HEK293T (cell line): ENCODE data around the gene GSPT1.

Experiments used
- ARNT ChIP-seq: fragments of 450-650 bp; IDR thresholded peaks from 2 replicates; pipeline ENCODE4 v1.6.1; 2017; ENCODE audit warnings: mild to moderate bottlenecking
- BHLHE40 ChIP-seq: fragments of 450-650 bp; IDR thresholded peaks from 2 replicates; pipeline ENCODE4 v1.6.1; 2016; ENCODE audit warnings: mild to moderate bottlenecking, moderate library complexity, borderline replicate concordance
- ELF4 ChIP-seq: fragments of 450-650 bp; IDR thresholded peaks from 2 replicates; pipeline ENCODE4 v1.6.1; 2017; ENCODE audit warnings: antibody characterized with exemption
- FOXA1 ChIP-seq: fragments of 450-650 bp; IDR thresholded peaks from 2 replicates; pipeline ENCODE4 v1.6.1; 2016; ENCODE audit warnings: mild to moderate bottlenecking
- FOXM1 ChIP-seq: fragments of 450-650 bp; IDR thresholded peaks from 2 replicates; pipeline ENCODE4 v1.6.1; 2017; ENCODE audit warnings: mild to moderate bottlenecking, borderline replicate concordance
- HDGF ChIP-seq: fragments of 450-650 bp; IDR thresholded peaks from 2 replicates; pipeline ENCODE4 v1.6.1; 2017; ENCODE audit warnings: antibody characterized with exemption, borderline replicate concordance
- L3MBTL2 ChIP-seq: fragments of 450-650 bp; conservative IDR thresholded peaks from 2 replicates; pipeline ENCODE4 v1.6.1; 2016; ENCODE audit warnings: mild to moderate bottlenecking
- PKNOX1 ChIP-seq: fragments of 450-650 bp; IDR thresholded peaks from 2 replicates; pipeline ENCODE4 v1.6.1; 2016
- SP1 ChIP-seq: fragments of 450-650 bp; IDR thresholded peaks from 2 replicates; pipeline ENCODE4 v1.6.1; 2017
- SUZ12 ChIP-seq: fragments of 450-650 bp; IDR thresholded peaks from 2 replicates; pipeline ENCODE4 v1.6.1; 2016; ENCODE audit warnings: mild to moderate bottlenecking
- TARDBP ChIP-seq: fragments of 450-650 bp; IDR thresholded peaks from 2 replicates; pipeline ENCODE4 v1.6.1; 2016

DNA sequence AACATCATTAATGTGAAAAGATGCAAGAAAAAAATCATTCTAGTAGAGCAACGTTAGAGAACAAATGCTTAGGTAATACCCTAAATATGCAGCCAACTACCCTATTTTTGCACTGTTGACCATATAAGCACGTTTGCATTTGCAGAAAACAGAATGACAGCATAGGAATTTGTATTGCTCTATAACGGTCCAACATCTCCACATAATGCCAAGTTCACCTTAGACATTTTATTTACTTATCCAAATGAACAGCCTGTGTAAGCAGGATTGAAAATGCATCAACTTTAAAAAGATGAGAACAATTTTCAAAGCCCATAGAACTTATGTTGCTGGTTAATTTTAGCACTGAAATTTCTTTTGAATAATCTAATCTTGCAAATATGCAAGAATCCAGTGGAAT is 45.4 kb downstream of the GSPT1 start:
- TF ChIP-seq SP1 (no peak), PKNOX1 (no peak), SUZ12 (no peak), ARNT (no peak), TARDBP (no peak), ELF4 (no peak), FOXA1 (no peak), BHLHE40 (no peak), FOXM1 (no peak), L3MBTL2 (no peak), HDGF (no peak)
